OCI-LY7 (cell line): ENCODE results near the gene KLHL13. TPM values are rescaled to one million over a fixed set of nuclear protein-coding genes. Genes with fewer than 3 reads are reported as not detected.

Experiments used
- BruUV-seq: library from RNA; stranded (reverse); fragments of 400-500 nt; replicated peaks from 2 replicates; lab custom pipeline; 2021; lab: Mats Ljungman, UMichigan
- CTCF ChIA-PET: fragments of 300-600 bp; sonication (Branson Sonifier 250); formaldehyde crosslinking; loops from one replicate; lab custom pipeline; 2022; ENCODE audit warnings: antibody characterized with exemption; ENCODE audit not compliant: unreplicated experiment; lab: Charles Lee
- POLR2A ChIA-PET: fragments of 300-600 bp; sonication (Branson Sonifier 250); formaldehyde crosslinking; loops from one replicate; lab custom pipeline; 2022; ENCODE audit warnings: antibody characterized with exemption; lab: Charles Lee
- DNase-seq: peaks from one replicate; pipeline ENCODE4 v3.0.0-alpha.2; 2015; ENCODE audit warnings: low spot score
- H2AFZ ChIP-seq: fragments of 200-600 bp; sonication (generic), shearing (Covaris generic); 2 replicates; pipeline ENCODE4 v1.6.1; 2014; ENCODE audit warnings: mild to moderate bottlenecking, antibody characterized with exemption, low read length, moderate library complexity
- H3K27ac ChIP-seq: fragments of 200-600 bp; sonication (generic); 2 replicates; pipeline ENCODE4 v1.5.1; 2014; ENCODE audit warnings: mixed run types, low read depth, mild to moderate bottlenecking, moderate library complexity, low read length, inconsistent platforms; ENCODE audit not compliant: poor library complexity, severe bottlenecking
- H3K36me3 ChIP-seq: fragments of 200-600 bp; sonication (generic); 2 replicates; pipeline ENCODE4 v1.6.1; 2014; ENCODE audit warnings: mild to moderate bottlenecking, antibody characterized with exemption, low read length, moderate library complexity, mixed read lengths; ENCODE audit not compliant: insufficient read depth
- H3K4me1 ChIP-seq: fragments of 200-600 bp; sonication (generic); 2 replicates; pipeline ENCODE4 v1.5.1; 2014; ENCODE audit warnings: mild to moderate bottlenecking, low read length; ENCODE audit not compliant: insufficient read depth, poor library complexity, severe bottlenecking
- H3K4me2 ChIP-seq: fragments of 200-600 bp; sonication (generic); 2 replicates; pipeline ENCODE4 v1.6.1; 2014; ENCODE audit warnings: mild to moderate bottlenecking, low read length
- H3K4me3 ChIP-seq: fragments of 200-600 bp; sonication (generic); 2 replicates; pipeline ENCODE4 v1.5.1; 2014; ENCODE audit warnings: mild to moderate bottlenecking, low read depth, low read length; ENCODE audit not compliant: poor library complexity, severe bottlenecking
- H3K79me2 ChIP-seq: fragments of 200-600 bp; sonication (generic); 2 replicates; pipeline ENCODE4 v1.6.1; 2016; ENCODE audit warnings: low read depth, mild to moderate bottlenecking, low read length, moderate library complexity, mixed read lengths; ENCODE audit not compliant: insufficient read depth
- H3K9me2 ChIP-seq: fragments of 200-600 bp; sonication (generic); 2 replicates; pipeline ENCODE4 v1.6.1; 2016; ENCODE audit warnings: mild to moderate bottlenecking, low read length, mixed read lengths; ENCODE audit not compliant: insufficient read depth
- H3K9me3 ChIP-seq: fragments of 200-600 bp; sonication (generic); 2 replicates; pipeline ENCODE4 v1.6.1; 2014; ENCODE audit warnings: mild to moderate bottlenecking, mixed run types, low read length, mixed read lengths
- H4K20me1 ChIP-seq: fragments of 200-600 bp; sonication (generic); 2 replicates; pipeline ENCODE4 v1.6.1; 2014; ENCODE audit warnings: mild to moderate bottlenecking, antibody characterized with exemption, low read length, moderate library complexity, mixed read lengths; ENCODE audit not compliant: insufficient read depth
- CTCF ChIP-seq: fragments of 200-600 bp; sonication (generic); conservative IDR thresholded peaks from 2 replicates; pipeline ENCODE4 v1.5.1; 2014; ENCODE audit warnings: mild to moderate bottlenecking, antibody characterized with exemption, low read length, moderate library complexity, mixed read lengths
- EZH2phosphoT487 ChIP-seq: fragments of 200-600 bp; sonication (generic); IDR thresholded peaks from 2 replicates; pipeline ENCODE4 v1.6.1; 2018; ENCODE audit warnings: low read depth, borderline replicate concordance, mild to moderate bottlenecking, mixed run types, antibody characterized with exemption, low read length, moderate library complexity, mixed read lengths
- intact Hi-C: fragments of 100-400 bp; cut with micrococcal nuclease; formaldehyde crosslinking; loops from one replicate; pipeline ENCODE4 v1.10.0; 2022; ENCODE audit not compliant: unreplicated experiment
- small RNA-seq: library from RNA; depleted of rRNA; stranded (forward); fragments of <200 nt; gene quantifications from one replicate; pipeline ENCODE3, GENCODE V24; 2014
- total RNA-seq, 2 experiments: library from RNA; depleted of rRNA in 1 of 2; stranded (reverse); fragments of >200 nt in 1 of 2; shearing (Covaris generic) in 1 of 2; gene quantifications; 2 replicates each; pipeline ENCODE4 v1.2.3, GENCODE V29; 2014 to 2022

KLHL13 gene
- total RNA-seq, 2 experiments from 2014 or later = not detected

GRCh38 chrX:117860517-117860916 is 256.1 kb downstream of the KLHL13 start:
- Histone ChIP-seq H3K9me3 (no peaks in the 10 kb centered on the region), H2AFZ (no peak overlapping the region), H3K27ac (no peak overlapping the region), H3K36me3 (no peaks in the 10 kb centered on the region), H3K4me3 (no peak overlapping the region), H3K4me2 (no peak overlapping the region), H4K20me1 (no peaks in the 10 kb centered on the region), H3K4me1 (no peaks in the 10 kb centered on the region), H3K9me2 (no peaks in the 10 kb centered on the region), H3K79me2 (no peaks in the 10 kb centered on the region)
- ChIA-PET CTCF (interaction anchor here (0.6 kb wide), 1 partner anchor 1289 kb away, joined by 3 read pairs; no protein-coding TSS in a partner anchor), POLR2A (no interaction called here)
- no peak for TF ChIP-seq EZH2phosphoT487
- TF ChIP-seq CTCF = no peak
- no peak for DNase-seq
- BruUV-seq = no TSS peak
- intact Hi-C loops = no loop called here

- H4K20me1 ChIP-seq = no peaks in the 10 kb centered on the region
- H2AFZ ChIP-seq = no peak overlapping the region
- intact Hi-C loops = no loop called here
- BruUV-seq = no TSS peak
- DNase-seq = no peak
- no peak overlapping the region for H3K4me2 ChIP-seq
- no peaks in the 10 kb centered on the region for H3K36me3 ChIP-seq
- no peak for TF ChIP-seq EZH2phosphoT487
- TF ChIP-seq CTCF = no peak
- no peaks in the 10 kb centered on the region for H3K9me3 ChIP-seq
- ChIA-PET POLR2A (no interaction called here), CTCF (no interaction called here)
- no peaks in the 10 kb centered on the region for H3K4me1 ChIP-seq
- H3K27ac ChIP-seq = no peak overlapping the region
- no peaks in the 10 kb centered on the region for H3K9me2 ChIP-seq
- no peak overlapping the region for H3K4me3 ChIP-seq
- no peaks in the 10 kb centered on the region for H3K79me2 ChIP-seq
These were observed 261.8 kb downstream of the KLHL13 start for GRCh38 chrX:117854806-117855205.

GRCh38 chrX:117851025-117851424 is 265.6 kb downstream of the KLHL13 start:
- Histone ChIP-seq H3K4me2 (no peak overlapping the region), H2AFZ (no peak overlapping the region), H3K9me3 (no peaks in the 10 kb centered on the region), H4K20me1 (no peaks in the 10 kb centered on the region), H3K4me3 (no peak overlapping the region), H3K9me2 (no peaks in the 10 kb centered on the region), H3K79me2 (no peaks in the 10 kb centered on the region), H3K27ac (no peak overlapping the region), H3K4me1 (no peaks in the 10 kb centered on the region), H3K36me3 (no peaks in the 10 kb centered on the region)
- intact Hi-C loops = no loop called here
- CTCF ChIA-PET = no interaction called here
- no peak for DNase-seq
- TF ChIP-seq EZH2phosphoT487 = no peak
- TF ChIP-seq CTCF = no peak
- no TSS peak for BruUV-seq
- POLR2A ChIA-PET = no interaction called here

Small RNA genes within 50 kb of the gene (small RNA-seq; reads per million reads assigned to genes)
- not detected for gene RF00019
- gene TUBB4BP3 = not detected

Other genes with a start within 250 kb of the KLHL13 start
- 9.3 and 9.4 TPM in 2 replicates for gene WDR44, start 229.3 kb upstream of the KLHL13 start, total RNA-seq (2014; rRNA removed; shearing (Covaris generic))
- gene WDR44, start 229.3 kb upstream of the KLHL13 start, total RNA-seq (2022) = 9.9 and 11.2 TPM in 2 replicates